Bronchial epithelial cell (primary cell): ENCODE measurements around the gene NUDT19. TPM values are rescaled to one million over a fixed set of nuclear protein-coding genes. Genes with fewer than 3 reads are reported as not detected.
"Not testable (repeated sequence)": the region's sequence is repeated elsewhere in the genome, so short reads cannot be mapped to it uniquely, and the experiment has no call there.

Experiments
- DNase-seq: peaks from one replicate; pipeline ENCODE4 v3.0.0-alpha.2; 2010; ENCODE audit warnings: low read depth
- FAIRE-seq: peaks from 2 replicates; lab custom pipeline; 2011; peaks lifted over from hg19 to GRCh38; lab: Jason Lieb, UNC
- H3K27me3 ChIP-seq: 2 replicates; pipeline ENCODE4 v1.5.1; 2011; ENCODE audit warnings: low read length; ENCODE audit not compliant: control insufficient read depth, insufficient read depth
- H3K36me3 ChIP-seq: 2 replicates; pipeline ENCODE4 v1.5.1; 2011; ENCODE audit warnings: low read length; ENCODE audit not compliant: control insufficient read depth, insufficient read depth
- H3K4me3 ChIP-seq: 2 replicates; pipeline ENCODE4 v1.5.1; 2011; ENCODE audit warnings: mild to moderate bottlenecking, low read depth, low read length, control low read depth
- total RNA-seq: library from RNA; depleted of rRNA; stranded (reverse); fragments of >200 nt; gene quantifications from 2 replicates; pipeline ENCODE4 v1.2.1, GENCODE V29; 2014
- TF ChIP-seq, protein P1 (sequence below): IDR thresholded peaks from 2 replicates; pipeline ENCODE4 v1.5.1; 2011; ENCODE audit warnings: mild to moderate bottlenecking, moderate library complexity, low read length, control low read depth, inconsistent platforms; ENCODE audit not compliant: insufficient read depth, severe bottlenecking

NUDT19 gene
- total RNA-seq, 1 donor from 2014 or later, result 5.5 TPM

DNA sequence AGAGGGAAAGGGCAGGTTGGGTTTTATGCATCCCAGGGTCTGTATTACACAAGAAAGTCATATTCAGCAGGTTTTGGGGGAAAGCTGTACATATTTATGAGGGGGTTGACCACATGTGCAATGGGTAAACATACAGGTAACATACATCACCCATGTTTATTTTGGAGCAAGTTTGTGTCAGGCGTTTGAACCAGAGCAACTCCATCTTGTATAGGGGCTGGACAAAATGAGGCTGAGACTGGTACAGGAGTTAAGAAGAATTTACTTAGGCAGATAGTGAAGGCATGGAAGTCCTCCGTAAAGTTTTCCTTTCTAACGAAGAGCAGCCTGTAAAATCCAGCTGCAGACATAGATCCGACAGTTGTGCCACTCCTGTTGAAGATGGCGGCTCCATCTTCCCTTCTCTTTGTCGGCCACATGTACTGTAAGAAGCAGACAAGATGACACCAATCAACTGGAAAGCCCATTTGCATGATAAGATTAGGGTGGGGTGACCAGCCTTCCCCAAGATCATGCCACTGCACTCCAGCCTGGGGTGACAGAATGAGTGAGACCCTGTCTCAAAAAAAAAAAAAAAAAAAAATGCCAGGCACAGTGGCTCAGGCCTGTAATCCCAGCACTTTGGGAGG, 4.7 kb upstream of the NUDT19 start:
- no peak for DNase-seq
- Histone ChIP-seq H3K4me3 (no peak overlapping the region), H3K27me3 (no peaks in the 10 kb centered on the region), H3K36me3 (no peaks in the 10 kb centered on the region)
- no peak for FAIRE-seq
- TF ChIP-seq, protein P1, sequence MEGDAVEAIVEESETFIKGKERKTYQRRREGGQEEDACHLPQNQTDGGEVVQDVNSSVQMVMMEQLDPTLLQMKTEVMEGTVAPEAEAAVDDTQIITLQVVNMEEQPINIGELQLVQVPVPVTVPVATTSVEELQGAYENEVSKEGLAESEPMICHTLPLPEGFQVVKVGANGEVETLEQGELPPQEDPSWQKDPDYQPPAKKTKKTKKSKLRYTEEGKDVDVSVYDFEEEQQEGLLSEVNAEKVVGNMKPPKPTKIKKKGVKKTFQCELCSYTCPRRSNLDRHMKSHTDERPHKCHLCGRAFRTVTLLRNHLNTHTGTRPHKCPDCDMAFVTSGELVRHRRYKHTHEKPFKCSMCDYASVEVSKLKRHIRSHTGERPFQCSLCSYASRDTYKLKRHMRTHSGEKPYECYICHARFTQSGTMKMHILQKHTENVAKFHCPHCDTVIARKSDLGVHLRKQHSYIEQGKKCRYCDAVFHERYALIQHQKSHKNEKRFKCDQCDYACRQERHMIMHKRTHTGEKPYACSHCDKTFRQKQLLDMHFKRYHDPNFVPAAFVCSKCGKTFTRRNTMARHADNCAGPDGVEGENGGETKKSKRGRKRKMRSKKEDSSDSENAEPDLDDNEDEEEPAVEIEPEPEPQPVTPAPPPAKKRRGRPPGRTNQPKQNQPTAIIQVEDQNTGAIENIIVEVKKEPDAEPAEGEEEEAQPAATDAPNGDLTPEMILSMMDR, result no peak

DNA sequence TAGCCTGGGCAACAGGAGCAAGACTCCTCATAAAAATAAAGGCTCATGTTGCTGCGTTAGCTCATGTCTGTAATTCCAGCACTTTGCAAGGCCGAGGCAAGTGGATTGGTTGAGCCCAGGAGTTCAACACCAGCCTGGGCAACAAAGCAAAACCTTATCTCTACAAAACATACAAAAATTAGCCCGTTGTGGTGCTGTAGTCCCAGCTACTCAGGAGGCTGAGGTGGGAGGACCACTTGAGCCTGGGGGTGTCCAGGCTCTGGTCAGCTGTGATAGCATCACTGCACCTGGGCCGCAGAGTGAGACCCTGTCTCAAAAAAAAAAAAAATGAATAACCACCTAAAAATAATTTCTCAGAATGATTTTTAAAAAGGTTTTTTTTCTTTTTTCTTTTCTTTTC, 3.9 kb upstream of the NUDT19 start:
- no peak for FAIRE-seq
- DNase-seq, result no peak
- no peak overlapping the region for H3K4me3 ChIP-seq
- no peaks in the 10 kb centered on the region for H3K27me3 ChIP-seq
- TF ChIP-seq, protein P1, result no peak
- no peaks in the 10 kb centered on the region for H3K36me3 ChIP-seq

DNA sequence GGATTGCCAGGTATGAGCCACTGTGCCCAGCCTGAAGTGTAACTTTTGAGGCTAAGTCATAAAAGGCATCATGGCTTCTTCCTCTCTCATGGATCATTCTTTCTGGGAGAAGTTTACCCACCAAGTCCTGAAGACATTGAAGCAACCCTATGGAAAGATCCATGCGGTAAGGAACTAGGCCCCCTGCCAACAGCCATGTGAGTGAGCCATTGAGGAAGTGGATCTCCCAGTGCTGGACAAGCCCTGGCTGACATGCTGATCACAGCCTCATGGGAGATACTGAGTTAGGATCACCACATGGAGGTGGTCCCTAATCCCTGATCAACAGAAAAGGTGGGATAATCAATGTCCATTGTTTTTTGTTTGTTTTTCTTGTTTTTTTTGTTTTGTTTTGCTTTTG, 3.3 kb upstream of the NUDT19 start:
- Histone ChIP-seq H3K36me3 (no peaks in the 10 kb centered on the region), H3K27me3 (no peaks in the 10 kb centered on the region), H3K4me3 (no peak overlapping the region)
- DNase-seq, result no peak
- TF ChIP-seq, protein P1, result no peak
- FAIRE-seq, result no peak

DNA sequence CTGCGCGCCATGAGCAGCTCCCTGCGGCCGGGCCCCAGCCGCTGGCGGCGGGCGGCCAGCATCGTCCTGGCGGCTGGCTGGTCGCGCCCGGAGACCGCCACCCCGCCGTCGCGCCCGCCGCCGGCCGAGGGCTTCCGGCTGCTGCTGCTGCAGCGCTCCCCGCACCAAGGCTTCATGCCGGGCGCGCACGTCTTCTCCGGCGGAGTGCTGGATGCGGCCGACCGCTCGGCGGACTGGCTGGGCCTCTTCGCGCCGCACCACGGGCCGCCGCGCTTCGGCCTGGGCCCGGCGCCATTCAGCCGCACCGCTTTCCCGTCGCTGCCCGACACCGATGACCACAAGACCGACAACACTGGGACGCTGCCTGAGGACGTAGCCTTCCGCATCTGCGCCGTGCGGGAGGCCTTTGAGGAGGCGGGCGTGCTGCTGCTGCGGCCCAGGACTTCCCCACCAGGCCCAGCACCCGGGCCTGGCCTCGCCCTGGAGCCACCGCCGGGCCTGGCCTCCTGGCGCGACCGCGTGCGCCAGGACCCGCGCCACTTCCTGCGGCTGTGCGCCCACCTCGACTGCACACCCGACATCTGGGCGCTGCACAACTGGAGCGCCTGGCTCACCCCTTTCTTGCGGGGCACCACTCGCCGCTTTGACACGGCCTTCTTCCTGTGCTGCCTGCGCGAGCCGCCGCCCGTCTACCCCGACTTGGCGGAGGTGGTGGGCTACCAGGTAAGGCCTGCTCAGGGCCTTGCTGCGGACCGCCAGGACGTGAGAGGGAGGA, 518 bp downstream of the NUDT19 start:
- no peaks in the 10 kb centered on the region for H3K27me3 ChIP-seq

DNA sequence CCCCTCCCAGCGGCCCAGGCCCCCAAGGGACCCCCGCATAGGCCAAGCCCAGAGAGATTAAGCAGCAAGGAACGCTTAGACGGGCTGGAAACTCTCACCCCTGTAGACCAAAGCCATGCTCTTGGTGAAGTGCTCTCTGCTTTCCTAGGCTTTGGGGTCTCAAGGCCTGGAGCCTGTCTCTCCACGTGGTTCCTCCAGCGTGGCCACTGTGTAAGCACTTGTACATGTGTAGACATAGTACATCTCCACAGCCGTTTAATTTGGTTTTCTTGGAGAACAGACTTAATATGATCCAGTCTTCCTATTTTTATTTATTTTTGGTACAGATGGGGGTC, 1.1 kb downstream of the NUDT19 start:
- FAIRE-seq (no peak), DNase-seq (no peak)
- peak overlapping the region; percentile 72 for H3K4me3 ChIP-seq
- H3K36me3 ChIP-seq, result peaks cover 5% of the 10 kb centered on the region
- no peaks in the 10 kb centered on the region for H3K27me3 ChIP-seq
- TF ChIP-seq, protein P1, result no peak

More for the DNA sequence above, 518 bp downstream of the NUDT19 start:
- no peak for FAIRE-seq
- peak; percentile 50 for DNase-seq
- H3K36me3 ChIP-seq, result peaks cover 5% of the 10 kb centered on the region
- TF ChIP-seq, protein P1, result no peak
- H3K4me3 ChIP-seq, result peak overlapping the region; percentile 72

DNA sequence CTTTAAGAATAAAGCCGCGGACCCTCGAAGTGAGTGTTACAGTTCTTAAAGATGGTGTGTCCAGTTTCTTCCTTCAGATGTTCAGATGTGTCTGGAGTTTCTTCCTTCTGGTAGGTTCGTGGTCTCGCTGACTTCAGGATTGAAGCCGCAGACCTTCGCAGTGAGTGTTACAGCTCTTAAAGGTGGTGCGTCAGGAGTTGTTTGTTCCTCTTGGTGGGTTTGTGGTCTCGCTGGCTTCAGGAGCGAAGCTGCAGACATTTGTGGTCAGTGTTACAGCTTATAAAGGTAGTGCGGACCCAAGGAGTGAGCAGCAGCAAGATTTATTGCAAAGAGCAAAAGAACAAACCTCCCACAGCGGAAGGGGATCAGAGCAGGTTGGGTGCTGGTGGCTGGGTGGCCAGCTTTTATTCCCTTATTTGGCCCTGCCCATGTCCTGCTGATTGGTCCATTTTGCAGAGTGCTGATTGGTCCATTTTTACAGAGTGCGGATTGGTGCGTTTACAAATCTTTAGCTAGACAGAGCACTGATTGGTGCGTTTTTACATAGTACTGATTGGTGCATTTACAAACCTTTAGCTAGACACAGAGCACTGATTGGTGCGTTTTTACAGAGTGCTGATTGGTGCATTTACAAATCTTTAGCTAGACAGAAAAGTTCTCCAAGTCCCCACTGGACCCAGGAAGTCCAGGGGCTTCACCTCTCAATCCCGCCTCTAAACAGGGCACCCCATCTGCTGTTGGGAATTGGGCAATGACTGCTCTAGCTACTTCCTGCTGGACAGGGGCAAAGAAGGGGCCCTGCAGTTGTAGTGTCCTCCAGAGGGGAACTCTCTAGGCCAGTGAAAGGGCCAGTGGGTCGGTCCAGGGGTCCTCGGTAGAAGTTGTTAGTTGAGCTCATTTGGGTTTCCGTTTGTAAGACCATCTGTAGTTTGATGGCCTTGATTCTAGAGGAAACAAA, 1.8 kb downstream of the NUDT19 start:
- H3K36me3 ChIP-seq, FAIRE-seq, H3K27me3 ChIP-seq: not testable (repeated sequence)
- DNase-seq, result peak; percentile 27
- H3K4me3 ChIP-seq, result peak overlapping the region; percentile 72

DNA sequence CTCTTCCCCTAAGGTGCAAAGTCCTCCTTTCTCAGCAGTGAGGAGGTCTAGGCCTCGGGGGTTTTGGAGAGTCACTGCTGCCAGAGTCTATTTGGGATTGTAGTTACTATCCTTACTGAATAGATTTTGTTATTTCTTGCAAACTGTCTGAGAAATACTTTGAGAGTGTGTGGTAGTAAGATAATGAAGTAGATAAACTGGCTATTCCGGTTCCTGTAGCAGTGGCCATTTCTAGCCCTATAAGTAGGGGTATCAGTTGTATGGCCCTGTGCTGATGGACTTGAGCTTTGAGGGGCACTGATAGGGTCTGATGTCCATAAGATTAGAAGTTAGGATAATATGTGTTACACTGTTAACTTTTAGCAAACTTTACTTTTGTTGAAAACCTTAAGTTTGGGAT, 2.7 kb downstream of the NUDT19 start:
- DNase-seq, result peak; percentile 40
- not testable (repeated sequence) for H3K36me3 ChIP-seq
- peak overlapping the region; percentile 72 for H3K4me3 ChIP-seq

DNA sequence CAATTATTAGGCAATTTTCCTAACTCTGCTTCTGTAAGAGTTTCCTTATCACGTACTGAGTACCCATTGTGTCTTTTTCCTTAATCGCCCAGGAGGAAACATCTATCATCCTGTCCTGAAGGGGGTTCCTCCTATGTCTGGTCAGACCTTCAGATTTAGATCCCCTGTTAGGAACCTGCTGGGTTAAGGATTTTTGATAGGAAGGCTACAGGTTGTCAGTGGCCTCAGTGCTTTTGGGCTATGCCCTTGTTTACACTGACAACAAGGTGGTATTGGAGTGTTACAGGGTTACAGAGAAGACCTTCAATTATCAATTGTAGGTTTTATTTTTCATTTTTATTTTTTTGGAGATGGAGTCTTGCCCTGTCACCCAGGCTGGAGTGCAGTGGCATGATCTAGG, 3.2 kb downstream of the NUDT19 start:
- H3K36me3 ChIP-seq, DNase-seq, FAIRE-seq, H3K4me3 ChIP-seq, H3K27me3 ChIP-seq: not testable (repeated sequence)

More for the DNA sequence above, 2.7 kb downstream of the NUDT19 start:
- FAIRE-seq, H3K27me3 ChIP-seq: not testable (repeated sequence)
